Stimulated activated CD4-positive, alpha-beta T cell treated with anti-CD3 and anti-CD28 coated beads, TNF-alpha, amount 100 ng/mL, for 24 hours (primary cell): ENCODE results near the gene VCP.
"Not testable (repeated sequence)": the region's sequence is repeated elsewhere in the genome, so short reads cannot be mapped to it uniquely, and the experiment has no call there.

Source experiments
- DNase-seq, 3 experiments: peaks; one replicate each; pipeline ENCODE4 v3.0.0-alpha.2; 2020; ENCODE audit warnings: low read depth in 3 of 3

Gene VCP

GRCh38 chr9:35060548-35061207, 11.7 kb downstream of the VCP start:
- no peak for DNase-seq

GRCh38 chr9:35059438-35059837, 13.0 kb downstream of the VCP start:
- no peak for DNase-seq

GRCh38 chr9:35057271-35057620, 15.2 kb downstream of the VCP start:
- no peak for DNase-seq

DNA sequence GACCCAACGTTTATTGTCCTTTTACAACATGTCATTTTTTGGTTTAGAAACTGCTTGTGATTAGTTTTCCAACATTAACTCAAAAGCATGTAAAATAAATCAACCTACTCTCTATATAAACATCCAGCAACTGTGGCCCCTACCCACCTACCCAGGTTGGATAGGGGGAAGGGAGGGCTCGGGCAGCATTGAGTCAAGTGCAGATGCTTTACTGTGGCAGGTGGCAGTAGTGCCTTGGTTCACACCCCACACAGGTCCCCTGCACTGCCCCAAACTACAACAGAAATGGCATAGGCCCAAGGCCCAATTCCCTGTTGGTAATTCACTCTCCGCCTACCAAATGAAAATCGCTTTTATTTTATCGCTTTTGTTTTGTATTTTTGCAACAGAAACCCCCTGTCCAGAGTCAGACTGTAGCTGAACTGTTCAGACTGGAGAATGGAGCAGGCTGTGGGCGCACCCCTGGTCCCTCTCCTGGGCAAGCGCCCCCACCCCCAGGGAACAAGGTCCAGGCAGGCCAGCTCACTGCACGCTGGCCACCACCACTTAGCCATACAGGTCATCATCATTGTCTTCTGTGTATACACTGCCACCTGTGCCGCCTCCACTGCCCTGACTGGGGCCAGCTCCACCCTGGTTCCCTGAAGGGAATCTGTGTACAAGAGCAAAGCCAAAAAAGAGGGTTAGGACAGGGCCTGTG, 15.7 kb downstream of the VCP start:
- DNase-seq, result no peak

DNA sequence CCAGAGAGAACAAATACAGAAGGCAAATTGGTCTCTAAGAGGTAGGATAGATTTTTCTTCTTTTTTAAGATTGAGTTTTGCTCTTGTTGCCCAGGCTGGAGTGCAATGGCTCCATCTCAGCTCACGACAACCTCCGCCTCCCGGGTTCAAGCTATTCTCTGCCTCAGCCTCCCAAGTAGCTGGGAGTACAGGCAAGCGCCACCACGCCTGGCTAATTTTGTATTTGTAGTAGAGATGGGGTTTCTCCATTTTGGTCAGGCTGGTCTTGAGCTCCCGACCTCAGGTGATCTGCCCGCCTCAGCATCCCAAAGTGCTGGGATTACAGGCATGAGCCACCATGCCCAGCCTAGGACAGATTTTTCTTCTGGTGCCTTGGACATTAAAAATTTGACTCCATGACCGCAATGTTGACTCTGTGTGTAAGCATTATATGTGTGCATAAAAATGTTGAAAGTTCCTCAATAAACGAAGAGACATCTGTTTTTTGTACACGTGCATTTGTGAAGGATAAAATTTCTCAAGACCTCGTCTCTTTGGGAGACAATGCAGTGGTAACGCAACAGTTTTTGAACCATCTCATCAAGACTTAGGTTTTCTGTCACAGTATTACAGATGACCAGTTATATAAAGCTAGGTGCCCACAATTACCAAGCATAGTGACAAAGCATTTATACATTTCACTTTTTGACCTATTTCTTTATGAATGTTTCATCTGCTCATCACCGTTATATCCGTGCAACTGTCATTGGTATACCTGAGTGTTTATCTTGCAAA, 17.4 kb downstream of the VCP start:
- DNase-seq, result no peak

- no peak for DNase-seq
Measured at GRCh38 chr9:35054185-35054835, 18.1 kb downstream of the VCP start.

DNA sequence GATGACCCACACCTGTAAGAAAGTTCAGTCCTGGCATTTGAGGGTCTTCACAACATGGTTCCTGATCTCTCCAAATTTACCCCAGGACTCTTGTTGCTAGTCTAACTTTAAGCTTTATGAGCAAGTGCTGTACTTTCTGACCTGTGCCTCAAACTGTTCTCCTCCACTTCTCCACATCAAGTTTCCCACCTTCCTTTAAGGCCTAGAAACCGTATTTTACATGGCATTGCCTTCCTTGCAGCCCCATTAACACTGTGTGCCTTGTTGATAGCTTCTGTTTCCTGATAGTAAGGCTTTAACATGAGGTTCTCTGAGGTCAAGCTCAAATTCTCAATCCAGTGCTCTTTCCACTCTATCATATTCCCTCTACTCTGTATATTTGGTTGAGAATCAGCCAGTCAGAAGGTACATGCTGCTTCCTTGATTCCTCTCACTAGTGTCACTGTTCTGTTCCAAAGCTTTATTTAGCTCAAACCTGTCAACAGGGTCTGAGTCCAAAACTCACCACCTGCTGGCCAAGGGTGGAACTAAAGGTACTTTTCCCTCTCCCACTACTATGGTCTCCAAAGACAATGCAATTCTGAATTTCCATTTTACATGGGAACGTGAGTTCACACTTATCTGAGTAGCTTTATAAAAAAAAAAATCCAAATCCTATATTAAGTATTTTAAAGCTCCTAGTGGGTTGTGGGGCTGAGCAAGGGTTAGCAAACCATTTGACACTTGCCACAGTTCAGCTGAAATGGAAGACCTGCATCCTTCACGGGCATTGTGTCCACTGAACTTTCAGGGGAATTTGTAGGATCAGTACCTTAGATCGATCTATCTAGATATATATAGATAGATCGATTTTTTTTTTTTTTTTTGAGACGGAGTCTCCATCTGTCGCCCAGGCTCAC, 21.1 kb downstream of the VCP start:
- DNase-seq, result peak in 1 of 3 experiments; percentile 42

DNA sequence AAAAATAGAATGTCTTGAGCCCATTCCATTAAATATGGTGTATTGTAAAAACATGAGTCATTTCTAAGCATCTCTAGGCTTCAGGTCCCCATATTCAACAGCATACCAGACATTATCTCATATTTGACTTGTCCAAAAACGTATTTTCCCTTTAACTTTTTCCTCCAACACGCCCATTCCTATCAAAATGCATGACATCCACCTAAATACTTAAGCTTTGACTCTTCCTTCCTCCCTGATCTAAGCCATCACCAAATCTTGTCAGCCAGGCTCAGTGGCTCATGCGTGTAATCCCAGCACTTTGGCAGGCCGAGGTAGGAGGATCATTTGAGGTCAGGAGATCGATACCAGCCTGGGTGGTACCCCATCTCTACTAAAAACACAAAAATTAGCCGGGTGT, 23.9 kb downstream of the VCP start:
- no peak for DNase-seq

DNA sequence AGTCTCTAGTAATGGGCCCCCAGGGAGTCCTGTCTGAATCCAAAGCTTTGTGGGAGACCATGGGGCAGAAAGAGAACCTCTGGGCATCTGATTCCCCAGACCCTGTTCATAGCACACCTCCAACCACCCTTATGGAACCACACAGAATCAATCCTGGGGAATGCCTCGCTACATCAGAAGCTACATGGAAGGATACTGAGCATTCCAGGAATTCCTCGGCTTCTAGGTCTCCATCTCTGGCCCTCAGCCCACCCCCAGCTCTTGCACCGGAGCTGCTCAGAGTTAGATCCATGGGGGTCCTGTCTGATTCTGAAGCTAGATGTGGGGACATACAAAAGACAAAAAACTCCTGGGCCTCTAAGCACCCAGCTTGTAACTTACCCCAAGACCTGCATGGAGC, 28.4 kb downstream of the VCP start:
- no peak for DNase-seq

DNA sequence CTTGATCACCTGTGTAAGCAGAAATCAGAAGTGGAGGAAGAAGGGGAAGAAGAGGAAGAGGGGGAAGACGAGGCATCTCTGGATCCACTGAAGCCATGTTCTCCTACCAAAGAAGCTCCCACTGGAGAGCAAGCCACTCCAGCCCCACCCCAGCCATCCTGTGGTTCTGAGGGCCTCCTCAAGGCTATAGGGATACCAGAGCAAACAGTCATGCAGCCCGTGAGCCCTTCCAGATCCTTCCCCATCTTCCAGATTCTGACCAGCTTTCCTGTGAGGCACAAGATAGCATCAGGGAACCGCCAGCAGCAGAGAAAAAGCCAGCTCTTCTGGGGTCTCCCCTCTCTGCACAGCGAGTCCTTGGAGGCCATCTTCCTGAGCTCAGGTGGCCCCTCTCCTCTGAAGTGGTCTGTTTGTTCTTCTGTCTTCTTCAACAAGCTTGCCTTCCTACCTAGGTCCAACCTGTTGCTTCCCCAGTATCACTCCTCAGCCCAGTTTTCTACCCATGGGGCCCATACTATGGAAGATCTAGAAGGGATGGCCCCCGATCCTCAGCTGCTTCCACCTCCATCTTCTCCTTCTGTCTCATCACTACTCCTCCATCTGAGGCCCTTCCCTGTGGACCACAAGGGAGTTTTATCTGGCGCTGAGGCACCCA, 29.4 kb downstream of the VCP start:
- DNase-seq, result no peak

DNA sequence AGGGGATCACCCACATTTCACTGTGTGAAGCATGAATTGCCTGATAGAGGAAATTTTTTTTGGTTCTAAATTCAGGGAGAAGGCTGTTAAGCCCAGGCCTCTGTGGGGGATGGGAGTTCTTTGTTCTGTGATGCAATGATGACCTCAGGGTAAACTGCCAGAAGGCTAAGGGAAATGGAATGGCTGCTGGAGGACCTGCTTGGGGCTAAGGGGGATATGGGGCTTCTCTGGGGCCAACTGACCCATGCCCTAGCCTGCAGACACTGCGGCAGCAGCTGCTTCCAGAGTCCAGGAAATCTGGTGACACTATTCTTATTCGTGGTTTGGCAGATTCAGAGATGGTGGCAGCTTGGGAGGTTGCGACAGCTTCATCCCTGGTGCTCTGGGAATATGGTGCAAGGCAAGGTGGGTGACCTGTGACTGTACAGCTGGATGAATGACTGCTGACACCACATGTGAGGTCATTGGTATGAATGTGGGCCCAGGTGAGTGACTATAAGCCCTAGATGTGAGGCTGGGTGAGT, 30.3 kb downstream of the VCP start:
- no peak for DNase-seq

DNA sequence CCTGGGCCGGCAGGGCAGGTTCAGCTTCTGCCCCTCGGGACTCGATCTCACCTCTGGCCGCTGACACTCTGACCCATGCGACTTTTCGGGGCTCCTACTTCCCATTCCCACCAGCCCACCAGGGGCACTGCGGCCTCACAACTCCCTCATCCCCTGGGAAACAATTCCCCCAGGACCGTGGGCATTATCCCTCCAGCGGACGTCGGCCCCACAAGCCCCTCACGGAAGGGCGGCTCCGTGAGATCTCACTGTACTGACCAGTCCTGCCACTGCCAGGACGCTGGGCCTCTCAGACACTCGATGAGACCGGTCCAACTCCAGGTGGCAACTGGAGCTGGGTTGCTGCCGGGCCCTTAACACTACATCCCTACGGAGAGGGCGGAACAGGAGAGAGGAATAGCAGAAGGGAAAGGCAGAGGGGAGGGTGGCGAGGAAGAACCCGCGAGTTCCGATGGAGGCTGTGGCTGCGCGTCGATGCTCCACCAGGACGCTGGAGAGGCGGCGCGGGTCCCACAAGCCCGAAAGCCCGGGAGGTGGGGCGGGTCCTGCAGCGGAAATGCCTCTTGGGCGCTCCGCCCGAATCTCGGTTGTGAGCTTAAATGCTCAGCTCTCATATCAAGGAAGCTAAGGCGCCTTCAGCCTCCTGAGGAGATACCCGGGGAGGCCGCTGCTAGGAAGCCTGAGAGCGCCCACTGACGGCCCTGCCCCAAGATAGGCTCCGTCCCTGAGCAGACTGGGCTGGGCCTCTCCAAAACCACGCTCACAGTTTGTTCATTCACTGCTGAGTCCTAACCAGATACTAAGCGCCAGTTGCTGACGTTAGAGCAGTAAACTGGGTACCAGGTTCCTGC, 36.3 kb downstream of the VCP start:
- peak; percentile 12 to 53 (median 21) for DNase-seq

DNA sequence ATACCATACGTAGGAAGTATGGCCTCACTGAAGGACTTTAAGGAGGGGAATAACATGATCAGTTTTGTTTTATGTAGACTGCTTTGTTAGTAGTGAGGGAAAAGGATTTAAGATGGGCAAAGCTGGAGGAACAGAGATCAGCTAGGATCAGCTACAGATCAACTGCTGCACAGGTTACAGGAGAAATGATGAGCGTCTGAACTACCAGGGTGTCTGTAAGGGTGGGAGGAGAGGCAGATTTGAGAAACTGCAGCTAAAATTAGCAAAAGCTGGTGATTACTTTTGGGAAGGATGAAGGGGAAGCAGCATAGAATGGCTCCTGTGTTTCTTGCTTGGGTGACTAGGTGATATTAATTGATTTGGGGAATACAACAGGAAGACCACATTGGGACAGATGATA, 39.3 kb downstream of the VCP start:
- DNase-seq, result no peak

GRCh38 chr9:35029852-35030251, 42.6 kb downstream of the VCP start:
- DNase-seq, result no peak

DNA sequence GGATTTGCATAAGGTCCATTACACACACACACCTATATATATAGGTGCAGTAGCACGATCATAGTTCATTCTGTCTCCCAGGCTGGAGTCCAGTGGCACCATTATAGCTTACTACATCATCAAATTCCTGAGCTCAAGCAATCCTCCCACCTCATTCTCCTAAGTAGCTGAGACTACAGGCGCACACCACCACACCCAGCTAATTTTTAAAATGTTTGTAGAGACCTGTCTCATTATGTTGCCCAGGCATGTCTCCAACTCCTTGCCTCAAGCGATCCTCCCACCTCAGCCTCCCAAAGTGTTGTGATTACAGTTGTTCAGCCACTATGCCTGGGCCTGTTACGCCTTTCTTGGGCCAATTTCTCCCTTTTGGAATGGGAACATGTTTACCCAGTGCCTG, 43.2 kb downstream of the VCP start:
- no peak for DNase-seq

DNA sequence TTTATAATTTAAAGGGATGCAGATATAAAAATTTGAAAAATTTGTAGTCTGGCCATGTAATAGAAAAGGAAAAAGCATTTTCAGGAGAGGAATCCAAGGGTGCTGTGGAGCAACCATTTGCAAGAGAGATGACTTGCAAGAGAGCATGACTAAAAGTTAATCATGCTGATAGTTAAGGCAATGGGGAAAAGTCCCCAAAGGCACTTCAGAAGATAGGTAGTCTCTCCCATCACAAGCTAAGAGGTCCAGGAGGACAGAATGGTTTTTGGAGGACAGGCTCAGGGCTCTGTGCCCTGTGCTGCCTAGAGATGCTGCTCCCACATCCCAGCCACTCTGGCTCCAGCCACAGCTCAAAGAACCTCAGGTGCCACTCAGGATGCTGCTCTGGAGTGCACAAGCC, 44.1 kb downstream of the VCP start:
- no peak for DNase-seq

DNA sequence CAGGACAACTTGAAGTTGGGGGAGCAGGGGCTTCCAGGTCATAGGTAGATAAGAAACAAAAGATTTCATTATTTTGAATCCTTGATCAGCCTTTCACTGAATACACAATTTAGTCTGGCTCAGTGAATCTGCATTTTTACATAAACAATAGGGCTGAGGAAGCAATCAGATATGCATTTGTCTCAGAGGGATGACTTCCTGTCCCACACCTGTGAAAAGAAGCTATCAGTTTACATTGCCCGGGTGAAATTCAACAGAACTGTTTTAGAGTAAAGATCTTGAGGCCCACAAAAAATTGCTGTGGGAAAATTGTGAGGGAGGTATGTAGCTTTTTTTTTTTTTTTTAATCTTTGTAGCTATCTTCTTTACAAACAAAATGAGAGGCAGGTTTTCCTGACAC, 44.6 kb downstream of the VCP start:
- DNase-seq, result no peak

GRCh38 chr9:35027374-35027773, 45.1 kb downstream of the VCP start:
- DNase-seq, result no peak

DNA sequence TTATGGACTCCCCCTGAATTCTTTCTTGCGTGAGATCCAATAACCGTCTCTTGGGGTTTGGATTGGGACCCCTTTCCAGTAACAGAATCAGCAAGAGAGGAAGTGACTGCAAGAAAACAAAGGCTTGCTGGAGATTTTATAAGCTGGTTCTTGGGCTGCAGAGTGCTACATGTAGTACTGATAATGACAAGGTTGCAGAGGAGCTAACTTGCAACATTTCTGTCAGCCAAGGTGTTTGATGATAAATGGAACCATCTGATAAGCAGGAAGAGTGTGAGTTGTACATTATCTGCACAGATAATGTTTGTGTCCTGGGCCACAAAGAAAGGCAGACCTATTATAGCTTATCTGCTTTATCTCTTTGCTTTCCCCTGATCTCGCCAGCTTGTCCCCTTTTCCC, 45.8 kb downstream of the VCP start:
- no peak for DNase-seq

DNA sequence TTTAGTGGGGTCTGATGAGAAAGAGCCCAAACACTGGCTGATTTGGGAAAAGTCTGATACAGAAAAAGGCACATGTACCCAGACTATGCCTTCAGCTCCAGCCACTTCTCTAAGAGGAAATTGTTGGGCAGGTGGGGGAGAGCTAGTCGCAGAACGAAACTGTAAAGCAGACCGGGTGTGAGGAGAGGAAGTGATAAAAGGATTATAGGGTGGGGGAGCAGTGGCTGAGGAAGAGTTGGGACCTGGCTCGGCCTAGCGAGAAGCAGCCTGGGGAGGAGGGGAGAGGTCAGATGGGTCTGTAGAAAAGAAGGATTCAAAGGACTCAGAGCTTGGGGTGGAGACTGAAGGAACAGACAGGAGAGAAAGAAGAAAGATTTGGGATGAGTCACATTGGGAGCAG, 49.0 kb downstream of the VCP start:
- not testable (repeated sequence) for DNase-seq
